VCaP (cell line): ENCODE results near the gene SP1.
A peak's percentile ranks its signal among the peaks of the same experiment; 100 is the strongest.
"Not testable (repeated sequence)": the region's sequence is repeated elsewhere in the genome, so short reads cannot be mapped to it uniquely, and the experiment has no call there.

ENCODE experiments used
- H3K27ac ChIP-seq: fragments of 450-650 bp; 2 replicates; pipeline ENCODE4 v1.5.1; 2017
- TF ChIP-seq, protein P1 (sequence below): fragments of 450-650 bp; conservative IDR thresholded peaks from 2 replicates; pipeline ENCODE4 v1.5.1; 2017; ENCODE audit warnings: mild to moderate bottlenecking, moderate library complexity

SP1 gene

DNA sequence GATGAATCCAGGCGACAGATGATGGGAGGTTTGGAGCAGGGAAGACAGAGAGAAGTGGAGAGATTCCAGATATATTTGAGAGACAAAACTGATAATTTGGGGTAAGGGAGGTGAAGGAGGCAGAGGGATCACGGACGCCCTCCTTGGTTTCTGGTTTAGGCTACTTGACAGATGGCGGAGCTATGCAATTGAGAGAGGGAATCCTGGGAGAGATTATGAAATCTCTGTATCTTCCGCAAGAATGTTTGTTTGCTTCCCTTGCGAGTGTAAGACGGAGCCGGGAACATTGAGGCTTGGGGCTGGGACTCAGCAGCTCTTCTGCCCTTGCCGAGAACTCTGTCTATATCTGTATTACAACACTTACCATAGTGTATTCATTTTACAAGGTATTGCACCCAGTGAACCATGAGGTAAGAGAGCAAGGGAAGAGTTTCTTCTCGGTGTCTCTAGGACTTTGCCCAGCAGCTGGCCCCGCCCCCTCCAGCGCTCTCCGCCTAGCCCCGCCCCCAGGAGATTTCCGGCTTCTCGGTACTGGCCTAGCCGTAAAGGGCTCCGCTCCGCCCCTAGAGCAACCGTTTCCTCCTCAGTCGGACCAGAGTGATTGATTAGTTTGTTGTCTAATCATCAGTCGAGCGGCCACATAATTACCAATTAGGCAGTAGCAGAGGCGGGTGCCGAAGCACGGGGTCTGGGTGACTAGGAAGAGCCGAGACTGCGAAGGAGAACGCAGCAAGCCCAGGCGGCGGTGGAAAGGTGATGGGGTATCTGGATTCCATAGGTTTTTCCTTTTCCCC, 61.3 kb downstream of the SP1 start, which contains the start of gene PRR13:
Gene PRR13, plus strand, starts transcription at position 695 of the 794 bp plus-strand sequence. CDS start 981 bp downstream, outside the sequence.
- TF ChIP-seq, protein P1, sequence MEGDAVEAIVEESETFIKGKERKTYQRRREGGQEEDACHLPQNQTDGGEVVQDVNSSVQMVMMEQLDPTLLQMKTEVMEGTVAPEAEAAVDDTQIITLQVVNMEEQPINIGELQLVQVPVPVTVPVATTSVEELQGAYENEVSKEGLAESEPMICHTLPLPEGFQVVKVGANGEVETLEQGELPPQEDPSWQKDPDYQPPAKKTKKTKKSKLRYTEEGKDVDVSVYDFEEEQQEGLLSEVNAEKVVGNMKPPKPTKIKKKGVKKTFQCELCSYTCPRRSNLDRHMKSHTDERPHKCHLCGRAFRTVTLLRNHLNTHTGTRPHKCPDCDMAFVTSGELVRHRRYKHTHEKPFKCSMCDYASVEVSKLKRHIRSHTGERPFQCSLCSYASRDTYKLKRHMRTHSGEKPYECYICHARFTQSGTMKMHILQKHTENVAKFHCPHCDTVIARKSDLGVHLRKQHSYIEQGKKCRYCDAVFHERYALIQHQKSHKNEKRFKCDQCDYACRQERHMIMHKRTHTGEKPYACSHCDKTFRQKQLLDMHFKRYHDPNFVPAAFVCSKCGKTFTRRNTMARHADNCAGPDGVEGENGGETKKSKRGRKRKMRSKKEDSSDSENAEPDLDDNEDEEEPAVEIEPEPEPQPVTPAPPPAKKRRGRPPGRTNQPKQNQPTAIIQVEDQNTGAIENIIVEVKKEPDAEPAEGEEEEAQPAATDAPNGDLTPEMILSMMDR = no peak
- H3K27ac ChIP-seq = peak within 1 kb of the TSS; percentile 95

DNA sequence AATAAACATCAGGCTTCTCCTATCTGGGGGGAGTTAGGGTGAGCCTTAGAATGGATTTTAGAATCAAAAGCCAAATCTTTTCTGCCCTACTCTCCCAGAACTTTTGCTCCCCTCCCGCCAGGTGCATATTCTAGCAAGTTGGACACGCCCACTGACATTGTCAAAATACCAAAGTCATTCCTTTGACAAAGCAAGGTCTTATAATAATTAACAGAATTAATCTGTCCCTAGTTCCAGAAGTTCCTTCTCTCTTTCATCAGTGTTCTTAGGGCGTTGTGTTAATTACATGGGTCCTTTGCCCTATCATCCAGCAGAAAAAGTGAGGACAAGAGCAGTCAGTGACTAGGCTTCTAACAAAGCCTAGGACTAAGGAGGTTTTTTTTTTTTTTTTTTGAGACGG, 64.0 kb downstream of the SP1 start:
- H3K27ac ChIP-seq = no peak overlapping the region
- TF ChIP-seq, protein P1 = no peak

DNA sequence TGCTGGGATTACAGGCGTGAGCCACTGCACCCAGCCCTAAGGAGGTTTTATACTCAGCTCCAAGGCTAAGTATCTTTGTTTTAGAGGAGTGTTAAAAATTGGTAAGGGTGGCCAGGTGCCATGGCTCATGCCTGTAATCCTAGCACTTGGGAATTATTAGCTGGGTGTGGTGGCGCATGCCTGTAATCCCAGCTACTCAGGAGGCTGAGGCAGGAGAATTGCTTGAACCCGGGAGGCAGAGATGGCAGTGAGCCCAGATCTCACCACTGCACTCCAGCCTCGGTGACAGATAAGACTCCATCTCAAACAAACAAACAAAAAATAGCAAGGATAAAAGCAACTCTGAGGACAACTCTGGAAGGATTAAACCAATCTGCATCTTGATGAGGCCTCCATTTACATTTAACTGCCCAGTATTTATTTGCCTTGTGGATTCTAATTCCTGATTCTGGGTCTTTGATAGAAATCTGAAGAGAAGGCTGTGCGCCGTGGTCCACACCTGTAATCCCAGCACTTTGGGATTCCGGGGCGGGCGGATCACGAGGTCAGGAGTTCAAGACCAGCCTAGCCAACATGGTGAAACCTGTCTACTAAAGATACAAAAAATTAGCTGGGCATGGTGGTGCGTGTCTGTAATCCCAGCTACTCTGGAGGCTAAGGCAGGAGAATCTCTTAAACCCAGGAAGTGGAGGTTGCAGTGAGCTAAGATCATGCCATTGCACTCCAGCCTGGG, 64.8 kb downstream of the SP1 start:
- not testable (repeated sequence) for H3K27ac ChIP-seq

DNA sequence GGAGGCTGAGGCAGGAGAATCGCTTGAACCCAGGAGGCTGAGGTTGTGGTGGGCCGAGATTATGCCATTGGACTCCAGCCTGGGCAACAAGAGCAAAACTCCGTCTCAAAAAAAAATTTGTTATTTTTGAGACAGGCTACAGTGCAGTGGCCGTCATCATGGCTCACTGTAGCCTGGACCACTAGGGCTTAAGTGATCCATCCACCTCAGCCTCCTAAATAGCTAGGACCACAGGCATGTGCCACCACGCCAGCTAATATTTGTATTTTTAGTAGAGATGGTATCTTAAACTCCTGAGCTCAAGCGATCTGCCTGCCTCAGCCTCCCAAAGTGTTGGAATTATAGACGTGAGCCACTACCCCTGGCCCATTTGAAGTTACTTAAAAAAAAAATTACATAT, 71.0 kb downstream of the SP1 start:
- no peak overlapping the region for H3K27ac ChIP-seq

DNA sequence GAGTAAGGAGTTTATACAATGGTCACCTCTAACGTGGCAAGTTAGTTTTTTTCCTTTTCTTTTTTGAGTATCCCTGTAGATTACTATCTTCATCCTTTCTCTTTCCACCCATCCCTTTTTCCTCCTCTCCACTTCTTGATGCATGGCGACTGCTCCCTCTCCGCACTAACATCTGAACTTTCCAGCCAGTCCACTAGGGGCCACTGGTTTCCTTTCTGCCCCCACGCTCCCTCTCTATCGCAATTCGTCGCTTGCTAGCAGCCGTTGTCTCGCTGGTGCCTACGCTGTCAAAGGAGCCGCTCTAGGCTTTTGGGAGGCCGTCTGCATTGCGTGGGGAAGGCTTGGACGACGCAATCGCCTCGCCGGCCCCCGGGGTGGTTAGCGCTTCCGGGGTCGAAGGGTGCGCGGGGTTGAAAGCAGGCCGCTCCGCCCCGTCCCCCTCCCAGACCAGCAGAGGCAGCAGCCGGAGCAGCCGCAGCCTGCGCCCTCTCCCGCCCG, 71.7 kb downstream of the SP1 start, which contains the start of gene PCBP2:
Gene PCBP2, plus strand, starts transcription at position 442 of the 498 bp plus-strand sequence. CDS start 2,699 bp downstream, outside the sequence.
- TF ChIP-seq, protein P1 = peak; percentile 95
- H3K27ac ChIP-seq = peak within 1 kb of the TSS; percentile 93

More for the DNA sequence above, 71.0 kb downstream of the SP1 start:
- TF ChIP-seq, protein P1 = no peak

DNA sequence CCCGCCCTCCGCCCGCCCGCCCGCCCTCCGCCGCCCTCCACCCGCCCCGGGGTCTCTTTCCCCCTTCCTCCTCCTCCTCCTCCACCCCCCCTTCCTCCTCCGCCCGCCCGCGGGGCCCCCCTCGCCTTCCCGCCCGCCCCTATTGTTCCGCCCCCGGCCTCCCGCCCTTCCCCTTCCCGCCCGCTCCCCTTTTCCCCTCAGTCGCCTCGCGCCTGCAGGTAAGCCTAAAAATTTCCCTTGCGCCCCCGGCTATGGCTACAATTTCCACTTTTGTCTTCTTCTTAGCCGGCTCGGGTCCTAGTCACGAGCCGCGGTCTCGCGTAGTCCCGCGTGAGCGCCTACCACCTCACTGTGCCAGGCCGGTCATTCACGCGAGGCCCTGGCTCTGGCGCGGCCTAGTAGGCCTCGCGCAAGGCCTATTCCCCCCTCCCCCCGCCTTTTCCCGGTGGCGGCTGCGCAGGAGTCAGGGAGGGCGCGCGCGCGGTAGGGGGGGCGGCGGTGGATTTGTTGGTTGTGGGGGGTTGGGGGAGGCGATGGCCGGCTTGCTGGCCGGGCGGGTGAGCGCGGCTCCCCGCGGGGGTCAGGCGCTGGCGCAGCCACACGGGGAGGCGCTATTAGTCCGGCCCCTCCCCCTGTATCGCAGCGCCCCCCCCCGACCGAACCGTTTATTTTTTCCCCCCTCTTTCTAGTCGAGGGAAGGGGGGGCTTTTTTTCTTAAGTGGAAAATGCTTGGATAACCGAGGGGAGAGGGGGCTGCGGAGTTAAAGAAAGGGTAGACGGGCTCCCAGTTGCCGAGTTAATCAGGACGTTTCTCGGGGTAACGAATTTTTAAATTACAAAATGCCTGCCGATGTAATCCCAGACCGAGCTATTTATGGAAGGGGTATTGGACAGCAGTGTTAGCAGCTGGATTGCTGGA, 72.4 kb downstream of the SP1 start:
- TF ChIP-seq, protein P1 = peak; percentile 68
- H3K27ac ChIP-seq = peak overlapping the region; percentile 93

DNA sequence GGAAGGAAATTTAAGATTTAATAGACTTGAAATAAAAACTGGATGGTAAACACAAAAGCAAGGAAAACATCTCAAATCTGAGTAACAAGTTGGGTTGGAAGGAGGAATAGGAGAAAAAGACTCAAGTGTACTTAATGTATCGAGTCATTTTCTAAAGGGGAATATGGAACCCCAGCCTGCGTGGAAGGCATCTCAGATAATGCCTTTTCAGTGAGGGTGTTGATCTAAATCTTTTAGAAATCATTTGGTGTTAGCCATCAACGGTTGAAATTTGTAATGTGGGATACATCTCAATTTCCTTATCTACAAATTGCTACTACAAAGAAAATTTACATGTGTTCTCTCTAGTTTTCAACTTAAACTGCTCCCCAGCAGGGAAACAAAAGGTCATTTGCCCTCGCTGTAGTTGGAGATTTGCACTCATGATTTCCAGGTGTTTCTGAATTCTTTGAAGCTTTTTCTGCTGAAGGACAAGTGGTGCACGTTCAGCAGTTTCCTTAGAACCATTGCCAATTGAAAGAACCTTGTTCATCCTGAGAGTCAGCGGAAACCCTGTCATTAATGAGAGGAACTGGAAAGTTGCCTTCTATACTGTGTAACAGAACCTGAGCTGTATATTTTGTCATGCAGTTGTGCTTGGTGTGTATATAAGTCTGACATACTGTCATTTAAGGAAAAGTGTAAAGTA, 74.1 kb downstream of the SP1 start:
- H3K27ac ChIP-seq = peak overlapping the region; percentile 93; the same call in 1 of the 2 replicates
- TF ChIP-seq, protein P1 = no peak
